ENCODE measurements around the gene R3HDM2. TPM values are rescaled to one million over a fixed set of nuclear protein-coding genes. Genes with fewer than 3 reads are reported as not detected.
"Not testable (repeated sequence)": the region's sequence is repeated elsewhere in the genome, so short reads cannot be mapped to it uniquely, and the experiment has no call there.

R3HDM2 gene
- total and polyA plus RNA-seq, 2 donors from 2014 or later = 16.5 to 67.3 TPM

DNA sequence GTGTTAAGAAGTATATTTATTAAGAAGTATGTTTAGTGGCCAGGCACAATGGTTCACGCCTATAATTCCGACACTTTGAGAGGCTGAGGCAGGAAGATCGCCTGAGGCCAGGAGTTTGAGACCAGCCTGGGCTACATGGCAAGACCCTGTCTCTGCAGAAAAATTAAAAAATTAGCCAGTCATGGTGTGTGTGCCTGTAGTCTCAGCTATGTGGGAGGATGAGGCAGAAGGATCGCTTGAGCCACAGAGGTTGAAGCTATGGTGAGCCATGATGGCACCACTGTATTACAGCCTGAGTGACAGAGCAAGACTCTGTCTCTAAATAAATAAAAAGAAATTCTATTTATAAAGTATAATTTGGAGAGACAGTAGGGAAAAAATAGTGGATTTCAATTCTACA, 20.3 kb downstream of the R3HDM2 start:
- Histone ChIP-seq H3K27ac (ENCODE audit: low read depth in 2 of 2, low read length in 2 of 2) (no peak overlapping the region), H3K9me3 (ENCODE audit: control insufficient read depth in 2 of 3, insufficient read depth in 1 of 3, low read length in 3 of 3) (no peaks in the 10 kb centered on the region), H3K36me3 (ENCODE audit: control insufficient read depth in 2 of 3, insufficient read depth in 3 of 3, low read length in 3 of 3) (no peaks in the 10 kb centered on the region), H3K4me3 (ENCODE audit: low read length in 3 of 3) (no peak overlapping the region), H3K9ac (ENCODE audit: low read length in 3 of 3) (no peak overlapping the region), H3K4me1 (ENCODE audit: control insufficient read depth in 2 of 3, insufficient read depth in 2 of 3, low read depth in 1 of 3, low read length in 3 of 3) (no peaks in the 10 kb centered on the region), H3K27me3 (ENCODE audit: control insufficient read depth, insufficient read depth, low read length) (no peaks in the 10 kb centered on the region)
- FAIRE-seq (no peak), DNase-seq (no peak)
- intact Hi-C loops (cut with DNase I) = no loop called here
- TF ChIP-seq, protein P1, sequence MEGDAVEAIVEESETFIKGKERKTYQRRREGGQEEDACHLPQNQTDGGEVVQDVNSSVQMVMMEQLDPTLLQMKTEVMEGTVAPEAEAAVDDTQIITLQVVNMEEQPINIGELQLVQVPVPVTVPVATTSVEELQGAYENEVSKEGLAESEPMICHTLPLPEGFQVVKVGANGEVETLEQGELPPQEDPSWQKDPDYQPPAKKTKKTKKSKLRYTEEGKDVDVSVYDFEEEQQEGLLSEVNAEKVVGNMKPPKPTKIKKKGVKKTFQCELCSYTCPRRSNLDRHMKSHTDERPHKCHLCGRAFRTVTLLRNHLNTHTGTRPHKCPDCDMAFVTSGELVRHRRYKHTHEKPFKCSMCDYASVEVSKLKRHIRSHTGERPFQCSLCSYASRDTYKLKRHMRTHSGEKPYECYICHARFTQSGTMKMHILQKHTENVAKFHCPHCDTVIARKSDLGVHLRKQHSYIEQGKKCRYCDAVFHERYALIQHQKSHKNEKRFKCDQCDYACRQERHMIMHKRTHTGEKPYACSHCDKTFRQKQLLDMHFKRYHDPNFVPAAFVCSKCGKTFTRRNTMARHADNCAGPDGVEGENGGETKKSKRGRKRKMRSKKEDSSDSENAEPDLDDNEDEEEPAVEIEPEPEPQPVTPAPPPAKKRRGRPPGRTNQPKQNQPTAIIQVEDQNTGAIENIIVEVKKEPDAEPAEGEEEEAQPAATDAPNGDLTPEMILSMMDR (IDR thresholded peaks at IDR 0.05; ENCODE audit: borderline replicate concordance, extremely low read depth, insufficient read depth) = no peak

DNA sequence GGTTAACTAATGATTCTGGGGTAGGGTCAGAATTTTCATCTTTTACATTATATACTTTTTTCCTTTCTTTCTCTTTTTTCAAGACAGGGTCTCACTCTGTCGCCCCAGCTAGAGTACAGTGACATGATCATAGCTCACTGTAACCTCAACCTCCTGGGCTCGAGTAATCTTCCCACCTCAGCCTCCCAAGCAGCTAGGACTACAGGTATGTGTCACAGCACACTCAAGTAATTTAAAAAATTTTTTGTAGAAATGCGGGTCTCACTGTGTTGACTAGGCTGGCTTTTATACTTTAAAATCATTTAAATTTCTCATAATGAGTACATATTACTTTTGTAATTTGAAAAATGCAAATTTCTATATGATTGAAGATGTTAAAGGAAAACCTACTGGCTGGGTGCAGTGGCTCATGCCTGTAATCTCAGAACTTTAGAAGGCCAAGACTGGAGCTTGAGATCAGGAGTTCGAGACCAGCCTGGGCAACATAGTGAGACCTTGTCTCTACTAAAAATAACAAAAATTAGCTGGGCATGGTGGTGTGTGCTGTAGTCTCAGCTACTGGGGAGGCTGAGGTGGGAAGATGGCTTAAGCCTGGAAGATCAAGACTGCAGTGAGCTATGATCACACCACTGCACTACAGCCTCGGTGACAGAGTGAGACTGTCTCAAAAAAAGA, 25.7 kb downstream of the R3HDM2 start:
- intact Hi-C loops (cut with DNase I) = no loop called here

DNA sequence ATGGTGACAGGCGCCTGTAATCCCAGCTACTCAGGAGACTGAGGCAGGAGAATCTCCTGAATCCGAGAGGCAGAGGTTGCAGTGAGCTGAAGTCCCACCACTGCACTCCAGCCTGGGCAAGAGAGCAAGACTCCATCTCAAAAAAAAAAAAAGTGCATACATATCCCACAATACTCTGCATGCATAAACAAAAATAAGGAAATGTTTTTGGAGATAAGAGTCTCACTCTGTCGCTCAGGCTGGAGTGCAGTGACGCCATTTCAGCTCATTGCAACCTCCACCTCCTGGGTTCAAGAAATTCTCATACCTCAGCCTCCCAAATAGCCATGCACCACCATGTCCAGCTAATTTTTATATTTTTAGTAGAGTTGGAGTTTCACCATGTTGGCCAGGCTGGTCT, 28.7 kb downstream of the R3HDM2 start:
- intact Hi-C loops (cut with DNase I); H3K4me1 ChIP-seq (ENCODE audit: control insufficient read depth in 2 of 3, insufficient read depth in 2 of 3, low read depth in 1 of 3, low read length in 3 of 3); H3K27me3 ChIP-seq (ENCODE audit: control insufficient read depth, insufficient read depth, low read length); FAIRE-seq; H3K27ac ChIP-seq (ENCODE audit: low read depth in 2 of 2, low read length in 2 of 2); H3K9me3 ChIP-seq (ENCODE audit: control insufficient read depth in 2 of 3, insufficient read depth in 1 of 3, low read length in 3 of 3); H3K9ac ChIP-seq (ENCODE audit: low read length in 3 of 3); DNase-seq; H3K36me3 ChIP-seq (ENCODE audit: control insufficient read depth in 2 of 3, insufficient read depth in 3 of 3, low read length in 3 of 3); H3K4me3 ChIP-seq (ENCODE audit: low read length in 3 of 3): not testable (repeated sequence)

More for the DNA sequence above, 25.7 kb downstream of the R3HDM2 start:
- Histone ChIP-seq H3K9me3 (ENCODE audit: control insufficient read depth in 2 of 3, insufficient read depth in 1 of 3, low read length in 3 of 3) (no peaks in the 10 kb centered on the region), H3K27me3 (ENCODE audit: control insufficient read depth, insufficient read depth, low read length) (no peaks in the 10 kb centered on the region), H3K4me3 (ENCODE audit: low read length in 3 of 3) (no peak overlapping the region), H3K4me1 (ENCODE audit: control insufficient read depth in 2 of 3, insufficient read depth in 2 of 3, low read depth in 1 of 3, low read length in 3 of 3) (no peaks in the 10 kb centered on the region), H3K36me3 (ENCODE audit: control insufficient read depth in 2 of 3, insufficient read depth in 3 of 3, low read length in 3 of 3) (no peaks in the 10 kb centered on the region), H3K27ac (ENCODE audit: low read depth in 2 of 2, low read length in 2 of 2) (no peak overlapping the region), H3K9ac (ENCODE audit: low read length in 3 of 3) (no peak overlapping the region)
- FAIRE-seq = no peak
- DNase-seq = no peak
- TF ChIP-seq, protein P1 (IDR thresholded peaks at IDR 0.05; ENCODE audit: borderline replicate concordance, extremely low read depth, insufficient read depth) = no peak

DNA sequence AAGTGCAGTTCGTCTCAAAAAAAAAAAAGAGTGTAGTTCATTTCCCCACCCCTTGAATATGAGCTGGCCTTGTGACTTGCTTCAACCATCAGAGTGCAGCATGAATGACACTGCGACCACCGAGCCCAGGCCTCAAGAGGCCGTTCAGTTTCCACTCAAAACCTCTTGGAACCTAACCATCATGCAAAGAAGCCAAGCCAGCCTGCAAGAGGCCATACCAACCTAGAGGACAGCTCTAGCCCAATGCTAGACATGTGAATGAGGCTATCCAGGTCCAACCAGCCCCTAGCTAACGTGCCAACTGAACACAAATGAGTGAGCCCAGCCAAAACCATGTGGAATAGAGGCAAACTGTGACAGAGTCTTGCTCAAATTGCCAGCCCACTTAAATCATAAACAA, 29.7 kb downstream of the R3HDM2 start:
- TF ChIP-seq, protein P1 (IDR thresholded peaks at IDR 0.05; ENCODE audit: borderline replicate concordance, extremely low read depth, insufficient read depth) = no peak
- Histone ChIP-seq H3K9me3 (ENCODE audit: control insufficient read depth in 2 of 3, insufficient read depth in 1 of 3, low read length in 3 of 3) (no peaks in the 10 kb centered on the region), H3K36me3 (ENCODE audit: control insufficient read depth in 2 of 3, insufficient read depth in 3 of 3, low read length in 3 of 3) (no peaks in the 10 kb centered on the region), H3K9ac (ENCODE audit: low read length in 3 of 3) (no peak overlapping the region), H3K27me3 (ENCODE audit: control insufficient read depth, insufficient read depth, low read length) (no peaks in the 10 kb centered on the region), H3K27ac (ENCODE audit: low read depth in 2 of 2, low read length in 2 of 2) (no peak overlapping the region), H3K4me1 (ENCODE audit: control insufficient read depth in 2 of 3, insufficient read depth in 2 of 3, low read depth in 1 of 3, low read length in 3 of 3) (no peaks in the 10 kb centered on the region), H3K4me3 (ENCODE audit: low read length in 3 of 3) (no peak overlapping the region)
- intact Hi-C loops (cut with DNase I) = no loop called here
- DNase-seq (no peak), FAIRE-seq (no peak)

DNA sequence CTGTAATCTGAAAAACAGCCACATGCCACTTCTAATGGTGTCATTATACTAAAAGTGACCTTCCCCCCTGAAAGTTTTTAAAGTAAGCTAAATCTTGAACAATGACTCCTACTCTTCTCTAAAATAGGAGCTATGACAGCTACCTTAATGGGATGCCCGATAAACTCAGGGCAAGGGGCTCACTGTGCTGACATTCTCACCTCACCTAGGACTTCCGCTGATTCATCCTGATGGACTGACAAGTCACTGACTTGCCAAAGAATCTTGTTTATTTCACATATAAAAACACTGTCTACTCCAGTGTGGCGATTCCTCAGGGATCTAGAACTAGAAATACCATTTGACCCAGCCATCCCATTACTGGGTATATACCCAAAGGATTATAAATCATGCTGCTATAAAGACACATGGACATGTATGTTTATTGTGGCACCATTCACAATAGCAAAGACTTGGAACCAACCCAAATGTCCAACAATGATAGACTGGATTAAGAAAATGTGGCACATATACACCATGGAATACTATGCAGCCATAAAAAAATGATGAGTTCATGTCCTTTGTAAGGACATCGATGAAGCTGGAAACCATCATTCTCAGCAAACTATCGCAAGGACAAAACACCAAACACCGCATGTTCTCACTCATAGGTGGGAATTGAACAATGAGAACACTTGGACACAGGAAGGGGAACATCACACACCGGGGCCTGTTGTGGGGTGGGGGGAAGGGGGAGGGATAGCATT, 31.0 kb downstream of the R3HDM2 start:
- FAIRE-seq; H3K27me3 ChIP-seq (ENCODE audit: control insufficient read depth, insufficient read depth, low read length); DNase-seq; H3K9ac ChIP-seq (ENCODE audit: low read length in 3 of 3); H3K4me1 ChIP-seq (ENCODE audit: control insufficient read depth in 2 of 3, insufficient read depth in 2 of 3, low read depth in 1 of 3, low read length in 3 of 3); H3K4me3 ChIP-seq (ENCODE audit: low read length in 3 of 3); H3K36me3 ChIP-seq (ENCODE audit: control insufficient read depth in 2 of 3, insufficient read depth in 3 of 3, low read length in 3 of 3); intact Hi-C loops (cut with DNase I); H3K9me3 ChIP-seq (ENCODE audit: control insufficient read depth in 2 of 3, insufficient read depth in 1 of 3, low read length in 3 of 3); H3K27ac ChIP-seq (ENCODE audit: low read depth in 2 of 2, low read length in 2 of 2): not testable (repeated sequence)
